22Rv1 (cell line): ENCODE measurements around the gene SOD3.

Experiments used
- CTCF ChIP-seq: fragments of 450-650 bp; IDR thresholded peaks from 2 replicates; pipeline ENCODE4 v1.5.1; 2017; ENCODE audit warnings: mild to moderate bottlenecking
- ZFX ChIP-seq: fragments of 450-650 bp; IDR thresholded peaks from 2 replicates; pipeline ENCODE4 v1.6.1; 2017; ENCODE audit warnings: antibody characterized with exemption, borderline replicate concordance

DNA sequence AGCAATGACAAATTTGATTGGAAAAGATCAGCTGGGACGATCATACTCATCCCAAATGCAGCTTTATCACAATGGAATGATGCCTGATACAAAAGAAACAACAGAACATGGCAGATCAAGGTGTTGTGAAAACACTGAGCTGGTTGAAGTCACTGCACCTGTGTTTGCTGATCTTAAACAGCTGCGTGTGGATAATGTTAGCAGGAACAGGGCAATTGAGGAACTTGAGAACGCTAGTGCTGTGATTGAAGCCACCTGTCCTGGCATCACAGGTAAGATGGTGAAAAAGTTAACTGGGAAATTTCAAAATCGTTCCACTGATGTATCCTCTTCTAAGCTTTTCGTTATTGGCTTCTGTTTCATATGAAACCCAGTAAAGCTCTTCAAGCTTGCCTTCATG lies 27.4 kb upstream of the SOD3 start:
- TF ChIP-seq CTCF (no peak), ZFX (no peak)
